Astrocyte (in vitro differentiated cells and primary cell): ENCODE data around the gene NOX3. TPM values are rescaled to one million over a fixed set of nuclear protein-coding genes. Genes with fewer than 3 reads are reported as not detected.

ENCODE experiments used
- DNase-seq: peaks from one replicate; pipeline ENCODE4 v3.0.0-alpha.2; 2010; ENCODE audit warnings: low read depth
- FAIRE-seq: peaks from 2 replicates; lab custom pipeline; 2011; peaks lifted over from hg19 to GRCh38; lab: Jason Lieb, UNC
- H2AFZ ChIP-seq: 2 replicates; pipeline ENCODE4 v1.6.0; 2012; ENCODE audit warnings: low read depth, low read length, inconsistent platforms
- H3K27ac ChIP-seq: 2 replicates; pipeline ENCODE4 v1.5.1; 2011; ENCODE audit warnings: low read depth, low read length, inconsistent platforms
- H3K27me3 ChIP-seq: 2 replicates; pipeline ENCODE4 v1.6.0; 2011; ENCODE audit warnings: low read length, inconsistent platforms; ENCODE audit not compliant: insufficient read depth
- H3K36me3 ChIP-seq: 2 replicates; pipeline ENCODE4 v1.5.1; 2011; ENCODE audit warnings: low read length, inconsistent platforms; ENCODE audit not compliant: insufficient read depth
- H3K4me1 ChIP-seq: 2 replicates; pipeline ENCODE4 v1.5.1; 2011; ENCODE audit warnings: low read length, inconsistent platforms; ENCODE audit not compliant: insufficient read depth
- H3K4me2 ChIP-seq: 2 replicates; pipeline ENCODE4 v1.6.0; 2012; ENCODE audit warnings: low read length, inconsistent platforms
- H3K4me3 ChIP-seq: 2 replicates; pipeline ENCODE4 v1.5.1; 2011; ENCODE audit warnings: low read depth, mild to moderate bottlenecking, low read length, inconsistent platforms; ENCODE audit not compliant: insufficient read depth
- H3K79me2 ChIP-seq: 2 replicates; pipeline ENCODE4 v1.6.0; 2012; ENCODE audit warnings: mild to moderate bottlenecking, low read length, inconsistent platforms; ENCODE audit not compliant: insufficient read depth
- H3K9ac ChIP-seq: 2 replicates; pipeline ENCODE4 v1.6.0; 2012; ENCODE audit warnings: mild to moderate bottlenecking, low read length, inconsistent platforms
- H3K9me3 ChIP-seq: 2 replicates; pipeline ENCODE4 v1.5.1; 2012; ENCODE audit warnings: low read depth, mild to moderate bottlenecking, low read length, inconsistent platforms; ENCODE audit not compliant: insufficient read depth
- H4K20me1 ChIP-seq: 2 replicates; pipeline ENCODE4 v1.6.0; 2012; ENCODE audit warnings: low read length, inconsistent platforms; ENCODE audit not compliant: insufficient read depth
- H3K27ac Mint-ChIP-seq: one replicate; pipeline ENCODE4 v1.8.0; 2021; ENCODE audit warnings: mild to moderate bottlenecking, mixed read lengths; ENCODE audit not compliant: unreplicated experiment
- H3K27me3 Mint-ChIP-seq: one replicate; pipeline ENCODE4 v1.8.0; 2021; ENCODE audit warnings: low read depth, mixed read lengths; ENCODE audit not compliant: unreplicated experiment
- H3K36me3 Mint-ChIP-seq: one replicate; pipeline ENCODE4 v1.8.0; 2021; ENCODE audit warnings: low read depth, mixed read lengths; ENCODE audit not compliant: unreplicated experiment
- H3K4me1 Mint-ChIP-seq: one replicate; pipeline ENCODE4 v1.8.0; 2021; ENCODE audit warnings: low read depth, mixed read lengths; ENCODE audit not compliant: unreplicated experiment
- H3K4me3 Mint-ChIP-seq: one replicate; pipeline ENCODE4 v1.8.0; 2021; ENCODE audit warnings: mild to moderate bottlenecking, moderate library complexity, mixed read lengths; ENCODE audit not compliant: unreplicated experiment
- H3K9me3 Mint-ChIP-seq: one replicate; pipeline ENCODE4 v1.8.0; 2021; ENCODE audit warnings: mild to moderate bottlenecking, mixed read lengths; ENCODE audit not compliant: unreplicated experiment
- CTCF ChIP-seq: IDR thresholded peaks from 2 replicates; pipeline ENCODE4 v1.5.1; 2011; ENCODE audit warnings: low read depth, mild to moderate bottlenecking, inconsistent platforms, low read length, moderate library complexity; ENCODE audit not compliant: insufficient read depth
- EZH2 ChIP-seq: IDR thresholded peaks from 2 replicates; pipeline ENCODE4 v1.6.1; 2012; ENCODE audit warnings: mild to moderate bottlenecking, low read length, inconsistent platforms; ENCODE audit not compliant: insufficient read depth
- total RNA-seq: library from RNA; stranded (reverse); gene quantifications from 2 replicates; pipeline ENCODE4 v1.2.1, GENCODE V29; 2021

Gene NOX3
- total RNA-seq, 1 donor from 2014 or later, result 0.30 TPM

DNA sequence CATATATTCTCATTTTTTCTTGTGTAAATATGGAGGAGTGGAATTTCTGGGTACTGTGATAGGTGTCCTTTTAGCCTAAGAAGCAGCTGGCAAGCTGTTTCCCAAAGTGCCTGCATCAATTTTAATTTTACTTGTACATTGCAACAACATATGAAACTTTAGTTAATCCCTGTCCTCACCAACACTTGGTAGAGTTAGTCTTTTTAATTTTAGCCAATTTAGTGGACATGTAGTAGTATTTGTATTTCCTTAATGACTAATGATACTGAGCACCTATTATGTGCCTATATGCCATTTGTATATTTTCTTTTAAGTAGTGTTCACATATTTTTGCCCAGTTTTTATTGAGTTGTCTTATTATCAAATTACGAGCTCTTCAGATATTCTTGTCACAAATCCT lies 46.8 kb upstream of the NOX3 start:
- Histone ChIP-seq H3K4me3 (no peak overlapping the region), H3K9ac (no peak overlapping the region), H2AFZ (no peak overlapping the region), H3K27me3 (no peaks in the 10 kb centered on the region), H4K20me1 (no peaks in the 10 kb centered on the region), H3K4me2 (no peak overlapping the region), H3K79me2 (no peaks in the 10 kb centered on the region), H3K9me3 (no peaks in the 10 kb centered on the region), H3K4me1 (no peaks in the 10 kb centered on the region), H3K36me3 (no peaks in the 10 kb centered on the region), H3K27ac (no peak overlapping the region)
- Mint-ChIP-seq H3K4me1 (peaks cover 3% of the 10 kb centered on the region), H3K4me3 (no peak overlapping the region), H3K27me3 (no peaks in the 10 kb centered on the region), H3K27ac (no peak overlapping the region), H3K9me3 (no peaks in the 10 kb centered on the region), H3K36me3 (no peaks in the 10 kb centered on the region)
- no peak for DNase-seq
- FAIRE-seq, result no peak
- TF ChIP-seq CTCF (no peak), EZH2 (no peak)

- H3K27ac ChIP-seq, result no peak overlapping the region
- no peak overlapping the region for H3K4me2 ChIP-seq
- FAIRE-seq (no peak), DNase-seq (no peak)
- H3K9me3 ChIP-seq, result no peaks in the 10 kb centered on the region
- Mint-ChIP-seq H3K4me1 (peaks cover 17% of the 10 kb centered on the region), H3K27ac (no peak overlapping the region), H3K36me3 (no peaks in the 10 kb centered on the region), H3K4me3 (no peak overlapping the region), H3K27me3 (no peaks in the 10 kb centered on the region), H3K9me3 (no peaks in the 10 kb centered on the region)
- no peak for TF ChIP-seq CTCF
- no peak for TF ChIP-seq EZH2
- no peak overlapping the region for H3K4me3 ChIP-seq
- no peaks in the 10 kb centered on the region for H3K27me3 ChIP-seq
- H4K20me1 ChIP-seq, result no peaks in the 10 kb centered on the region
- no peak overlapping the region for H3K9ac ChIP-seq
- H3K36me3 ChIP-seq, result no peaks in the 10 kb centered on the region
- no peak overlapping the region for H2AFZ ChIP-seq
- peaks cover 7% of the 10 kb centered on the region for H3K4me1 ChIP-seq
- H3K79me2 ChIP-seq, result no peaks in the 10 kb centered on the region
These were observed 43.9 kb upstream of the NOX3 start for GRCh38 chr6:155499574-155499973.

DNA sequence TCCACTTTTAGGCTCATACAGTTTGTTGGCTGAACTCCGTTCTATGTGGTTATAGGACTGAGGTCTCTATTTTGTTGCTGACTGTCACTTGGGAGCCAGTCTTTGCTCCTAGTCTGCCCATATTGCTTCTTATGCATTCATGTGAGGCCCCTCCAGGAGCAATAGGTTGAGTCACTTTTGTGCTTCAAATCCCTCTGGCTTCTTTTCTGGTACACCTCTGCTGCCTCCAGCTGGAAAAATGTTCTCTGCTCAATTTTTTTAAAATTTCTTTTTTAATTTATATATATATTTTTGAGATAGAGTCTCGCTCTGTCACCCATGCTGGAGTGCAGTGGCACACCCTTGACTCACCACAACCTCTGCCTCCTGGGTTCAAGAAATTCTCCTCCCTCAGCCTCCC lies 42.7 kb upstream of the NOX3 start:
- H3K27me3 Mint-ChIP-seq, result no peaks in the 10 kb centered on the region
- TF ChIP-seq EZH2 (no peak), CTCF (no peak)
- DNase-seq (peak; percentile 16), FAIRE-seq (no peak)
- peaks cover 17% of the 10 kb centered on the region for H3K4me1 ChIP-seq
- no peaks in the 10 kb centered on the region for H3K36me3 Mint-ChIP-seq
- no peaks in the 10 kb centered on the region for H3K9me3 ChIP-seq
- no peak overlapping the region for H3K27ac ChIP-seq
- no peaks in the 10 kb centered on the region for H3K9me3 Mint-ChIP-seq
- no peak overlapping the region for H3K4me2 ChIP-seq
- no peaks in the 10 kb centered on the region for H3K36me3 ChIP-seq
- H3K27me3 ChIP-seq, result no peaks in the 10 kb centered on the region
- H3K4me3 Mint-ChIP-seq, result no peak overlapping the region
- no peak overlapping the region for H3K27ac Mint-ChIP-seq
- no peaks in the 10 kb centered on the region for H4K20me1 ChIP-seq
- no peak overlapping the region for H2AFZ ChIP-seq
- H3K79me2 ChIP-seq, result no peaks in the 10 kb centered on the region
- H3K4me3 ChIP-seq, result no peak overlapping the region
- H3K9ac ChIP-seq, result no peak overlapping the region
- peaks cover 25% of the 10 kb centered on the region for H3K4me1 Mint-ChIP-seq
